ENCODE results near the gene MAMDC2.
A peak's percentile ranks its signal among the peaks of the same experiment; 100 is the strongest.

The MAMDC2 gene

DNA sequence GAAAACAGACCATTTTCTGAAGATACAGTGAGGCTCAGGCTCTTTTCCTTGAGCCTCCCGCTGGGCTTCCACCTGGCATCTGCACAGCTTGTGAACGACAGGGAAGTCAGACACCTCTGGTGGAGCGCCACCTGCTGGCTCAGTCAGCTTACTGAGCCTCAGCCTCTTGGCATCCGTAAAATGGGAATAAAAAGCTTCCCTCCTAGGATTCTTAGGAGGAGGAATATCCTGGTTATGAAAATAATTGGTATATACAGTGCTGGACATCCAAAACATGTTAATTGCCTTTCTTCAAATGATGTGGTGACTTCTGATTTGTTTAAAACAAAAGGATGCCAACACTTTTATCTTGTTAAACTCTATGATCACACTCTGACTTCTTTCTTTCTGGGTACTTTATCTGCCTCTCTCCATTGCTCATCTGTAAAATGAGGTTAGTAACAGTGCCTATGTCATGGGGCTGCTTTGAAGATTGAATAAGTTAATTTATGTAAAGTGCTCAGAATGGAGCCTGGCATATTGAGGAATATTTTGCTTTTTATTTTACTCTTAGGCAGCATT, 67.5 kb downstream of the MAMDC2 start:
- peak; percentile 17 for DNase-seq

DNA sequence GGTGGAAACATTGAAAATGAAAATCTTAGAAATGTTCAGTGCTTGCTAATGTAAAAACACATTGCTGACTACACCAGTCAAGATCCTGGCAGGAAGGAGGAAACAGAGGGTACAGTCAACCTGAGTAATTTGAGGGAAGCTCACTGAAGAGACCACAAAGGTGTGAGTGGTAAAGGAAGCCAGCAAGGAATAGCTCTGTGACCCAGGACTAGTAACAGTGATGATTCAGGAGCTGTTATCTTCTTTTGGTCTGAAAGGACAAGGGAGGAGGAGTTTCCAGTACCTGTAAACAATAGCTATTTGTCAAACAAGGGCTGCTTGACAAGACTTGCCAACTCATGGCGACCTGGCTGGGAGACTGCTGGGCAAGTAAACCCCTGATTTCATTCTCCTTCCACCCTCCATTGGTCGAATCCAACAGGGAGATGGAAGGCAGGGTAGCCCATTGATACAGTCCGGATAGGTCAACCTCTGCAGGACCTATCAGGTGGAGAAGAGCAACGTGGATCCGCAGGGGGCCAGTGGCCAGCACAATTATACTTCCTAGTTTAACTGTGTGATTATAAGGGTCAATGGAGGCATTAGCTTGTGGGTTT, 68.1 kb downstream of the MAMDC2 start:
- DNase-seq = no peak

DNA sequence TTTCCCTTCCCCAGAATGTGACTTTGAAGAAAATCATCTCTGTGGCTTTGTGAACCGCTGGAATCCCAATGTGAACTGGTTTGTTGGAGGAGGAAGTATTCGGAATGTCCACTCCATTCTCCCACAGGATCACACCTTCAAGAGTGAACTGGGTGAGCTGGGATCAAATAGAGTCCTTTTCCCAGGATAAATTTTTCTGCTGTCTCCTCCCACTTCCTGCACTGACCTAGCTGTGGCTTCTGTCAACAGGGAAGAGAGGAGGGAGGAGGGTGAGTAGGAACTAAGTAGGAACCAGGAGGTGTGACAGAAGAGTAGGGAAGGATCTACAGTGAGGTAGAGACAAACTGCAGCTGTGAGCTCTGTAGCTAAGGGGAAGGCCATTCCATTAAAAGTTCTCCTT, 69.3 kb downstream of the MAMDC2 start:
- no peak for DNase-seq

DNA sequence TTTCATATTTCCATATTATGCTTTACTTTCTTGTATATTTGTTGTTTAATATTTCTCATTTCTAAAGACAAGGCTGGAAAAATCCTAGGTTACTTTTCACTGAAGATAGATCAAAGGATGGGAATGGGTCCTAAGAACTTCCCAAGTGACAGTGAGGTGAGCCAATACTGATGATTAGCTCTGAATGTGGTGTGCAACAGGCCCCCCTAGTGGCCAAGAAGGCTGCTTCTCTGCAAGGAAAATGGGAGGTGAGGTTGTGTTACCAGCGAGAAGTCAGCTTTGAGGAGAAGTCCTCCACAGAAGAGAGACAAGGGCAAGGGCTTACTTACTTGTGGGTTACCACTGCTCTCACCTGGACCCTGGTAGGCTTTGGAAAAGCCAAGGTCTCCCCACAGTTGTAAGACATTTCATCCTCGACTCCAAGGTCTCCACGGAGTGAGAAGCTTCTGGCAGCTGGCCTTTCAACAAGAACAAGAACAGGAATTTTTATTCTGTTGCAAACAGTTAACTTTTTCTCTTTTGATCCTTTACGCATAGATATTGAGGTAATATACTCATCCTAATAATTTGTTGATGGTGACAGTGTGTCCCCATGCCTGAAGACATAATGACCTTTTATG, 69.9 kb downstream of the MAMDC2 start:
- DNase-seq = no peak

DNA sequence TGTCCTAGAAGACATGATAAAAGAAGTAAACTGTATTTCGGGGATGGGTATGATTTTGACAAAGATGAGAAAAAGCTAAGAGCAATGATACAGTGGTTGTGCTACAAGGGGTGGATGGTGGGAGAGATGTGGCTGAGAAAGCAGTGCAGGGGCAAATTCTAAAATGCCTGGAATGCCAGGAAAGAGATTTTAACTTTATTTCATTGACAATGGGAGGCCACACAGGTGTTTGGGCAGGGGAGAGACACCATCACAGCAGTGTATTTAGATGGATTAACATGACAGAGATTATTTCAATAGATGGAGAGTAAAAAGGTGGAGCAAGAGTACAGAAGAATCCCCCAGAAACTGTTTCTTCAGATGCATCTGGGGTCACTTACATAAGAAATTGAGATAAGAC, 71.2 kb downstream of the MAMDC2 start:
- no peak for DNase-seq

DNA sequence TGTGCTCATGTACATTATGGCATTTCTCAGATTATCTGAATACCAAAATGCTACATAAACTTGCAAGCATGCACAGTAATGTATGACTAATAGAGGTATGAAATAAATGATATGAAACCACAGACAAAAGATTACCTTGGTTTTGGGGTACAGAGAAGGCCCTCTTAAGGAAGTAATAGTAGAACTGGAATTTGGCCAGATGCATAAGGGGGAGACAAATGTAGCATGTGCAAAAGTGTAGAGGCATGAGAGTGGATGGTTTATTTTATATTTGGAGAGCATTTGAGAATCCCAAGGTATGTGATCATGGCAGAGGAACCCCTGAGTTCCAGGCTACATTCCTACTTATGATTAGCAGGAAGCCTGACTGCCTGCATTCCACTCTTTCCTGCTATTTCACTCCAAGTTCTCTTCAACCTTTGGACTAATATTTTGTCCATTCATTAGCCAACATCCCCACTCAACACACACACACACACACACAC, 74.2 kb downstream of the MAMDC2 start:
- DNase-seq = no peak

DNA sequence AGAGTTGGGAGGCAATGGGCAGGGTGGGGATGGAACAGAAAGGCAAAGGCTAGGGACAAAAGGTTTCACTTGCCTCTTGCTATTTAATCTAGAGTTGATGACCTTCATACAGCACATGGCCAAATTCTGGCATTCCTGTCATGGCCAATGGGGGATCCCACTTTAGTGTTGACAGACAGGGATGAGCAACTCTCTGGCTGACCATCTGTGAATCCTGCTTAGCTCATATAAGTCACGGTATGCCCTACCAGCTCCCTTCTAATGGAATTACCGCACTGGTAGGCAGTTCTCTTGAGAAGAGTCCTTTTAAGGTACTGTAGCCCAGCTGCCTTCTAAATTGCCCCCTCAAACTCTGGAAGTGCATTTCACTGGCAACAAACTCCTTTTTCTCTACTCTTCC, 76.1 kb downstream of the MAMDC2 start:
- DNase-seq = no peak

DNA sequence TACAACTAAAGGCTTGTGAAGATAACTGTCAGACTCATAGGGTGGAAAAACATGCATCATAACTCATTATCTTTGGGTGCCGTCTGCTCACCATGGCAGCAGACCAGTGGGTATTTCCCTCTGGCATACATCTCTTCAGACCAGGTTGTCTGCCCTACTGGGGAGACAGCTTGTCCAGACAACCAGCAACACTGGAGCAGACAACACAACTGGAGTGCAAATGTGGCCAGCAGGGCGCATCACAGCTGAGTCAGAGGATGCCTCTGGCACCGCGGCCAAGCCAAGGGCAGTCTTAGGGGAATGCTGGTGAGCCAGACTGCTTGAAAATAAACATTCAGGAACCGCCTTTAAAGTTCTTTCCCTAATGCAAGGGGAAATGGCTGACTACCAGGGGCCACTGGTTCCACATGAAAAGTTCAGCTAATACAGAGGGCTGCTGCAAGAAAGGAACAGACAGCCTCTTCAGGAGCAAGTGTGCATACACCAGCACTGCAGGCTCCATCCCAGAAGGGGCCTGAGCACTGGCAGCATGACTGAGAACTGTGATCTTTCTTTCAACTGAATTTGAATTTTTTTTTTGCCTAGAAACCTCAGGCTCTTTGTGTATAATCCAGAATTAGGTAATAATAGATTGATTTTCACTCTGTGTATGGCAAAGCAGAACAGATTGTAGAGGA, 77.3 kb downstream of the MAMDC2 start:
- DNase-seq = no peak

DNA sequence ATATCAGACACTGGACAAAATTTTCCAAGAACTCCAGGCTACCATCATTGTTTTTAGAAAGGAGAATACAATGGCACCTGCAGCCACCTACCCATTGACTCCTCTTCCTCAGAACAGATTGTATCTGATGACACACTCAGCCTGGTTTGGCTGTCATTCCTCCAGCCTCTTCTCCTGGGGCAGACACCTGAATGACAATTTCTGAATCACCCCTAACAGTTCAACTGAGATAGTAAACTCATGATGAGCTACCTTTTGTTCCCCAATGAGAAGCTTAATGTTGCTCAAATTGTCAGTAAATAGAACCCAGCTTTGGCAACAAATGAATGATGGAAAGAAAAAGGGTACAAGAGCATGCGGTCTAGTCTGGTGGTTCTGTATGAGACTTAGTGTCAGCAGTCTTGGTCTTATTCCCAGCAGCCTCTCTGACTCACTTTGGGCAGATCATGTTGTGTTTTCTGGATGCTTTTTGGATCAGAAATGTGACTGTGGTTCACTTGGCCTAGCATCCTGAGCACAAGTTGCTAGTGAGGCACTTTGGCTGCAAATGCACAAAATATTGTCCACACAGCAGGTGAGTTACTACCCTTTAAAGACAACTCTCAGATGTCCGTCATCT, 78.3 kb downstream of the MAMDC2 start:
- no peak for DNase-seq

DNA sequence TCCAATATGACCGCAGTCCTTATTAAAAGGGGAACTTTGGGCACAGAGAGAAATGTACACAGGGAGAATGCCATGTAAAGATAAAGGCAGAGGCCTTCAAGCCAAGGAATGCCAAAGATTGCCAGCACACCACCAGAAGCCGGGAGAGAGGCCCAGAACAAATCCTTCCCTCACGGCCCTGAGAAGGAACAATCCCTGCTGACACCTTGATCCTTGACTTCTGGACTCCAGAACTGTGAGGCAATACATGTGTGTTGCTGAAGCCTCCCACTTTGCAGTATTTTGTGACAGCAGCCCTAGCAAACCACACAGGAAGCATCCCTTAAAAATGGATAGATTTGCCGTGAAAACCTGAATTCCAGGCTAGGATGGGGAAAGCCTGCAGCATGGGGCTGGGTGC, 80.0 kb downstream of the MAMDC2 start:
- DNase-seq = no peak

DNA sequence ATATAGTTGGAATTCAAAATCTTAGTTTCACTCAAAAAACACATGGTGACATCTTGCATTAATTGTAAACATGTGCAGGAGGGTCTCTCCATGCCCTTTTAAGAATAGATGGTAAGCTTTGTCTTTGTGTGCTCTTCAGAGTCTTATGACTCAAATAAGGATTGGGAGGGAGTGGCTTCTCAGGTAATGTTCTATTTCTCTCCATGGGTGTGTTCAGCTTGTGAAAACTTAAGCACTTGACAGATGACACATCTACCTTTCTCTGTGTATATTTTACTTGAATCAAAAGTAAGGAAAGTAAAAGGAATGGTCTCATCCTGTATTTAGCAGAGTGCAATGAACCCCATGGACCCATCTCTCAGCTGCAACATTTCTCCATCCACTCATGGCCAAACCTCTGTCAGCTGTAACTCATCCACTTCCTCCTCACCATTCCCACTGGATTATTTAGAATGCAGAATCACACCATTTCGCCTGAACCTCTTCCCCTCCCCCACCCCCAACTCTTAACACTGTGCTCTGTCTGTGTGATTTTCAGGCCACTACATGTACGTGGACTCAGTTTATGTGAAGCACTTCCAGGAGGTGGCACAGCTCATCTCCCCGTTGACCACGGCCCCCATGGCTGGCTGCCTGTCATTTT, 82.1 kb downstream of the MAMDC2 start:
- DNase-seq = no peak

DNA sequence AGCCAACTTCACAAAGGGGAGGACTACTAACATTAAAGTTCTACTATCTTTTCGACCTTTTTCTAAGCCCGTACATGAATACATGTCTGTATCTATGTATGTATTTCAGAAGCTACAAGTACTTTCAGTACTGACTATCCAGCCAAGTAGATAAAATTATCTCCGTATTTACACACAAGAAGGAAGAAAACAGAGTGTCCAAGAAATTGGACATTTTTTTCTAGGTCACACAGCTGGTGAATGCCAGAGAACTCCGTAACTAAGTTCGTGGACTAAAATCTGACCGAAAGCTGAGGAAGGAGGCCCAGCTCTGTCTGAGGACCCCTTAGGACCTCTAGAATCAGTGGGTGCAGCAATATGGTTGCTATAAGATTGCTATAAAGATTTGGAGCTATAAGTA, 83.4 kb downstream of the MAMDC2 start:
- no peak for DNase-seq

DNA sequence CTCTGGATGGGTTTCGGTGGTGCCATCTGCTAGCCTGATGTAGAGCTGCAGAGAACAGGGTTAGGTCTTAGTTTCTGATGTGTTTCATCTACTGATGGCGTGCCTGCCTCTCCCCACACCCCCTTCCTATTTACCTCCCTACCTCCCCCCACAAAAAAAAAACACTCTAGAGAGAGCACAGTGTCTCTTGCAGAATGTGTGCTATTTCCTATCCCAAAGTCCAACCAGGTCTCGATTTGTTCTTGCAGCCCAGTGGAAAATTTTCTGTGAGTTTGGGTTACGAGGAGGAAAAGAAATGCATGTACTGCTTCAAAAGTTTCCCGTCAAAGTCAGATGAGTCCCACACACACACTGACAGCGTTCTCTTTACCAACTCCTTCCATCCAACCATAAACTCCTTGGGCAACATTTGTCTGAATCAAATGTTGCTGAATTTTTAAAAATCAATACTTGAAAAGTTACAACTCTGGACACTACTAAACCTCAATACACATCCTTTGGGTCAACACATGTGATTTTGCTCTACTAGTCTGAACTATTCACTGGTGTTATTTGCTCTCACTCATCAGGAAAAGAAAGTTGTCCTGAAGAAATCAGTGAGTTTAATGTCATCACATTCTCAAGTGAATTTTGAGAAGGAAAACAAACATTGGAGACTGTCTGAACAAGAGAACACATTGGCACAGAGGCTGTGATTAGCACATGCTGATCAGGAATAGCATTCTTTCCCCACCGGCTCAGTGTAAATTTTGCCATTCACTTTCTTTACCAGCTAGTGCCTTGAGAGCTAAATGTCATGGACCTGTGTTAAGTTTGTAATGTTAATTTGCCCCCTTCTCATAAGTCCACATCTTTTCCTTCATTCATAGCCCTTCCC, 84.1 kb downstream of the MAMDC2 start:
- DNase-seq = no peak

DNA sequence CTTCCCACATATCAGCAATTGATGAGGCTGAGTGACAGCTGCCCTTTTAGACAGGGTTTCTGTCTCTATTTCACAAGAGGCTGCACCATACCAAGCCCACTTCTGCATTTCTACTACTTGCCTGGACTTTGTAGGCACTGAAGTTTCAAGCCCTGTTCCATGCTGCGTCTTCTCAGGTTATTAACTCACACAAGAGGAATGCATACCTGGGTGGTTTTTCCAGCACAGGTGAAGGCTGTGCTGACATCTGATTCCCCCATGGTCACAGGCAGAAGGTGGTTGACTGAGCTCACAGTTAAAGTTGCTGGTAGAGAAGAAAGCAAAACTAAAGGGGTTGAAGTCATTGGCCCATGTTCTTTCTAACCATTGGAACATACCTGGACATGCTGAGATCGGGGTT, 86.6 kb downstream of the MAMDC2 start:
- no peak for DNase-seq

DNA sequence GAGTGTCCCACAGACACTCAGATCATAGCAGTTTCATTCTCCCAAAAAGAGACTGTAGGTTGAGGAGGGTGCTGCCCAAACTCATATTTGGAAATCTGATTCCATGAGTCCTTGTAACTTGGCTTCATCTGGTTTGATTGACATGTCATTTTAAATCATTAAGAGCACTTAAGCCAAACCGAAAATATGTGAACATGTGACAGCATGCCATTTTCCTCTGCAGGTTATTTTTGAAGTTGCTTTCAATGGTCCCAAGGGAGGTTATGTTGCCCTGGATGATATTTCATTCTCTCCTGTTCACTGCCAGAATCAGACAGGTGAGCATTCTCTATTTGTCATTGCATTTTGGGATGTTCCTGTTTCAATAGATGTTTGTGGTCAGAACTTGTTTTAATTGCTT, 87.6 kb downstream of the MAMDC2 start:
- DNase-seq = peak; percentile 46

DNA sequence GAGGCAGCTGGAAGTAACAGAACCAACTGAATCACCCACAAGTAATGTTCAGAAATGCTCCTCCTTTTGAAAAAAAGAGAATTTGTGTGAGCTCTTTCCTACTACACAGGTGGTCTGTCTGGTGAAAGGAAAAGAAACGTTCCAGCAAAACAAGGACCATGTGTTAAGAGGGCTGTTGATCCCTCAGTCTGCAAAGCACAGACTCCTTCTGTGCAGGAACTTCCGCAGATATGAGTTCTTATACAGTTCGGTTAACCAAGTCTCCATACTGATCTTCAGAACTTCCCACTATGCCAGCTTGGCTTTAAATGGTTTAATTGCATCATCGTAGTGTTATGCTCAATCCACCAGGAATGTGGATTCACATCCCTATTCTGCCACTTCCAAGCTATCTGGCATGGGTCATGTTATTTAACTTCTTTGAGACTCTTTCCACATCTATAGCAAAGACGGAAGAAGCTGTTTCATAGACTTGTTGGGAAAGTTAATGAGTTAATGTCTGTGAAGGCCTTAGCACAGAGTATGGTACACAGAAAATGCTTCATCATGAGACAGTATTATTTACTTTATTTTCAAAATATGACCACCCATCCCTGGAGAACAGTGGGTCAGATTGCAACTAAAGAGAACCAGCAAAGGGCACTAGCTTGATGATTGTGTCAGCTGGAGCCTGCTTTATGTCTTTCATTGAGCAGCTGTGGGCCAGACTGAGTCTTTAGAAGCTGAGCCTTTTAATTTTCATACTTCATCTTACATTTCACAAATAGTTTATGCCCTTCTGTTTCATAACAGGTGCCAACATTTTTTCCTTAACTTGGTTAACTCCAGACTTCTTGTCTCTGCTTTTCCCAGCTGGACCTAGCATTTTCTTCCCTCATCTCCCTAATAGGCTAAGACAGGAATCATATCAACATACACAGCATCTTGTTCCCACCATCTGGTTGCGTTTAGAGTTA, 89.9 kb downstream of the MAMDC2 start:
- DNase-seq = no peak

DNA sequence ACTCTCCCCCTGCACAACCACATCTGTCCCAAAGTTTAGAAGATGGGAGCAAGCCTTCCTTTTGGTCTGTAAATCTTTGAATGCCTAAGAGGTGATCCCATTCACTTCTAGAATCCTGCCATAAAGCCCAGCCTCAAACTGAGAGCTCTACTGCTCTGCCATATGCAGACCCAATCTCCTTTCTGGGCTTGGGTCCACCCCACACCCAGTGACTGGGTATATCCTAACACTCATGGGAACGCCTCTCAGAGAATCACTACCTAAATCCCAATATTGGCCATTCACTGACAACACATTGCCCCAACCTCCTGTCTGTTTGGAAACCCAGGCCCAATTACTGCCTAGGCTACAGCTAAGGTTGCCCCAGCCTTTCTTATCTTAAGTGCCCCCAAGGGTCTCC, 90.7 kb downstream of the MAMDC2 start:
- DNase-seq = no peak

DNA sequence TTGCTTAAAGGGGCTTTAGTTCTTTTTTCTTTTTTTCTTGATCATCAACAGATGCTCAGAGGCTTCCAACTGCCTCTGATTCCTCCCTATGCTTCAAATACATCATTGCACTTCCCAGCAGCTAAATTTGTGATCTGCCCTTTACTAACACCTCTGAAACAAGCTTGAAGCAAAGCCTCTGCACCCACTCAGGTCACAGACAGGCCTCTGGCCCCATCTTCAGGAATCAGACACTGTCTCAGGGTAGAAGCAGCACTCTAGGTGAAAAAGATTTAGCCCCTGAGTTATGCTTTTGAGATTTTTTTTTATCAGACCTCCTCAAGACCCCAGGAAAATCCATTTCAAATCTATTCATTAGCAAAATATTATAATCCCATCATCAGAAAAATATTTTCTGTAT, 91.5 kb downstream of the MAMDC2 start:
- DNase-seq = no peak

DNA sequence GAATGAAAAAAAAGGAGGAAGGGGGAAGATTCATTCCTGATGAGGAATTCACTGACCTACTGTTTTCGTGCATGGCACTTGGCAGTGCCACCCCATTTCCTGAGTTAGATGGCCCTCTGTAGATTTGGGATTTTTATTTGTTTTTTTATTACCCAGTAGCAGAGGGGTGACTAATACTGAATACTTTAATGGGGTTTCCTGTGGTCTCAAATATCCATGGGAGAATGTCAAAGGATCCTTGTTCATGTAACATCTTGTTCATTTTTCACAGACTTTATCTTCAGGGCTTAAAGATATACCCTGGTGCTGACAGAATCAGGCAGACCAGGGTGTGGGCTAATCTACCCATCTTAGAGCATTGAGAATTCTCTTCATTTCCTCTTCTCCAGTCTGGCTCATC, 93.0 kb downstream of the MAMDC2 start:
- no peak for DNase-seq

DNA sequence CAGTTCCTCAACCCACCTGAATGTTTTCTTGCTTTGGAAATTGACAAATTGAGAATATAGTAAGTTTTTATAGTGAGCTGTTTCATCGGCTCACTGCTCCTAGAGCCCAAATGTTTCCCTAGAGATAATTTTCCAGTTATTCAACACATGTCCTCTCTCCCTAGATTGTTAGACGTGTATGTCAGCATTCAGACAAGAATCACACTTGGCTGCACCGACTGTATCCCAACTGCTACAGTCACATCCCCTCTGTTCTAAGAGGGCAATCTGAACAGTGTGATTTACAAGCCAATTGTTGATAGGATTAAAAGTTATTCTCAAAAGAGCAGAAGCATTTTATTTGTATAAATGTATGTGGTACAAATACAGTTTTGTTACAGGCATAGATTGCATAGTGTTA, 93.9 kb downstream of the MAMDC2 start:
- no peak for DNase-seq

DNA sequence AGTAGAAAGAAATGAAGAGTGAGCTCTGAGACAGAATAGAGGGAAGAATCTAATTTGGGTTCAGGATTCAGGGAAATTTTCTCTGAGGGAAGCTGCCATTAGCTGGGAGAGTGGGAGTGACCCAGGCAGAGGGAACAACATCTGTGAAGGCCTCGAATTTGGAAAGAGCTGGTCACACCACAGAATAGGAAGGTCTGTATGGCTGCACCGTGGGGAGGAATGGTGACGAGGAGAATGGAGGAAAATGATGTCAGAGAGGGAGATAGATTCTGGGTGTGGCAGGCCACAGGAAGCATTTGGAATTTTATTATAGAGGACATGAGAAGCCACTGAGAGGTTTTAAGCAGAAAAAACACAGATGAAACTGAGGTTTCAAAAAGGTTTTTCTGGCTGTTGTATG, 98.5 kb downstream of the MAMDC2 start:
- no peak for DNase-seq
